GM21786 (cell line): ENCODE results near the gene MAP2K5.

ENCODE experiments used
- ATAC-seq: cut with Tn5 transposase; IDR thresholded peaks from one replicate; pipeline ENCODE4 v1.9.1; 2021; ENCODE audit not compliant: unreplicated experiment

MAP2K5 gene

GRCh38 chr15:67719330-67719959 lies 176.9 kb downstream of the MAP2K5 start:
- ATAC-seq, result no peak

GRCh38 chr15:67720556-67721175 lies 178.2 kb downstream of the MAP2K5 start:
- no peak for ATAC-seq

GRCh38 chr15:67722030-67722817 lies 179.7 kb downstream of the MAP2K5 start:
- ATAC-seq, result no peak

- ATAC-seq, result no peak
Observed at GRCh38 chr15:67723294-67724024, 181.0 kb downstream of the MAP2K5 start.

- ATAC-seq, result no peak
Observed at GRCh38 chr15:67724691-67725375, 182.3 kb downstream of the MAP2K5 start.

- ATAC-seq, result no peak
Observed at GRCh38 chr15:67730135-67730534, 187.6 kb downstream of the MAP2K5 start.

GRCh38 chr15:67731112-67731721 lies 188.7 kb downstream of the MAP2K5 start:
- no peak for ATAC-seq

GRCh38 chr15:67732164-67732563 lies 189.7 kb downstream of the MAP2K5 start:
- no peak for ATAC-seq

GRCh38 chr15:67732671-67733374 lies 190.3 kb downstream of the MAP2K5 start:
- no peak for ATAC-seq

GRCh38 chr15:67735896-67736295 lies 193.4 kb downstream of the MAP2K5 start:
- ATAC-seq, result no peak

GRCh38 chr15:67736810-67737209 lies 194.3 kb downstream of the MAP2K5 start:
- no peak for ATAC-seq

GRCh38 chr15:67738056-67738455 lies 195.6 kb downstream of the MAP2K5 start:
- no peak for ATAC-seq

GRCh38 chr15:67740405-67740804 lies 197.9 kb downstream of the MAP2K5 start:
- no peak for ATAC-seq

GRCh38 chr15:67741308-67741707 lies 198.8 kb downstream of the MAP2K5 start:
- ATAC-seq, result no peak

- no peak for ATAC-seq
Observed at GRCh38 chr15:67743558-67743957, 201.1 kb downstream of the MAP2K5 start.

GRCh38 chr15:67744331-67745072 lies 202.0 kb downstream of the MAP2K5 start:
- peak; percentile 52 for ATAC-seq

GRCh38 chr15:67745073-67746006 lies 202.8 kb downstream of the MAP2K5 start:
- no peak for ATAC-seq

GRCh38 chr15:67746022-67746421 lies 203.5 kb downstream of the MAP2K5 start:
- ATAC-seq, result no peak
